DLD1 (cell line): ENCODE results near the gene DAPK2.
"Not testable (repeated sequence)": the region's sequence is repeated elsewhere in the genome, so short reads cannot be mapped to it uniquely, and the experiment has no call there.

Source experiments
- in situ Hi-C: cut with HindIII; loops from 2 replicates; pipeline ENCODE4 v1.10.0; 2017; ENCODE audit warnings: low sequenced_read_pairs

DAPK2 gene

GRCh38 chr15:63900306-63900705 is 146.0 kb downstream of the DAPK2 start:
- in situ Hi-C loops, result no loop called here

GRCh38 chr15:63899606-63900005 is 146.7 kb downstream of the DAPK2 start:
- in situ Hi-C loops, result not testable (repeated sequence)

GRCh38 chr15:63899193-63899592 is 147.1 kb downstream of the DAPK2 start:
- in situ Hi-C loops, result no loop called here

GRCh38 chr15:63896336-63897115 is 149.8 kb downstream of the DAPK2 start:
- in situ Hi-C loops, result no loop called here

GRCh38 chr15:63895787-63896218 is 150.5 kb downstream of the DAPK2 start:
- in situ Hi-C loops, result no loop called here

- in situ Hi-C loops, result no loop called here
Measured at GRCh38 chr15:63895194-63895593, 151.1 kb downstream of the DAPK2 start.

GRCh38 chr15:63894662-63894949 is 151.7 kb downstream of the DAPK2 start:
- in situ Hi-C loops, result no loop called here

GRCh38 chr15:63893866-63894661 is 152.2 kb downstream of the DAPK2 start:
- in situ Hi-C loops, result no loop called here

GRCh38 chr15:63892794-63893441 is 153.4 kb downstream of the DAPK2 start:
- in situ Hi-C loops, result no loop called here

GRCh38 chr15:63891768-63892133 is 154.5 kb downstream of the DAPK2 start:
- in situ Hi-C loops, result no loop called here

- in situ Hi-C loops, result no loop called here
Measured at GRCh38 chr15:63891079-63891767, 155.1 kb downstream of the DAPK2 start.

- in situ Hi-C loops, result no loop called here
Measured at GRCh38 chr15:63890617-63891016, 155.7 kb downstream of the DAPK2 start.

- in situ Hi-C loops, result no loop called here
Measured at GRCh38 chr15:63889831-63890230, 156.5 kb downstream of the DAPK2 start.

GRCh38 chr15:63888823-63889222 is 157.5 kb downstream of the DAPK2 start:
- in situ Hi-C loops, result no loop called here

- in situ Hi-C loops, result no loop called here
Measured at GRCh38 chr15:63888146-63888545, 158.1 kb downstream of the DAPK2 start.

GRCh38 chr15:63887630-63888029 is 158.7 kb downstream of the DAPK2 start:
- in situ Hi-C loops, result no loop called here

GRCh38 chr15:63884953-63885352 is 161.3 kb downstream of the DAPK2 start:
- in situ Hi-C loops, result no loop called here

GRCh38 chr15:63881431-63881830 is 164.9 kb downstream of the DAPK2 start:
- in situ Hi-C loops, result no loop called here

GRCh38 chr15:63880744-63881143 is 165.5 kb downstream of the DAPK2 start:
- in situ Hi-C loops, result no loop called here

- in situ Hi-C loops, result no loop called here
Measured at GRCh38 chr15:63879995-63880394, 166.3 kb downstream of the DAPK2 start.

- in situ Hi-C loops, result no loop called here
Measured at GRCh38 chr15:63879211-63879610, 167.1 kb downstream of the DAPK2 start.
